ENCODE results near the gene OLIG2. TPM values are rescaled to one million over a fixed set of nuclear protein-coding genes. Genes with fewer than 3 reads are reported as not detected.

The OLIG2 gene
- total RNA-seq, 1 experiment from 2014 or later: not detected

DNA sequence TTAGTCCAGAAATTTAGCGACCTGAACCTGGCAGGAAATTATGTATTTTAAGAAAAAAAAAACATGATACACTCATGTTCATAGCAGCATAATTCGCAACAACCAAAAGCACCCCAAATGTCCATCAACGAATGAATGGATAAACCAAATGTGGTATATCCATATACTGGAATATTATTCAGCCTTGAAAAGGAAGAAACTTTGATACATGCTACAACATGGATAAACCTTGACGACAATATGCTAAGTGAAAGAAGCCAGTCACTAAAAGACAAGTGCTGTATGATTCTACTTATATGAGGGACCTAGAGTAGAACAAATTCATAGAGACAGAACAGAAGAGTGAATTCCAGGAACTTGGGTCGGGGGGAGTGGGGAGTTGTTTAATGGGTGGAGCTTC is 43.5 kb downstream of the OLIG2 start:
- Histone ChIP-seq H2AFZ (ENCODE audit: low read length) (no peak overlapping the region), H3K36me3 (ENCODE audit: insufficient read depth, low read length) (no peaks in the 10 kb centered on the region), H4K20me1 (ENCODE audit: insufficient read depth, low read depth, low read length) (no peaks in the 10 kb centered on the region), H3K79me2 (ENCODE audit: low read length) (no peaks in the 10 kb centered on the region), H3K9me3 (ENCODE audit: low read length) (peaks cover 4% of the 10 kb centered on the region), H3K27me3 (ENCODE audit: low read length) (no peaks in the 10 kb centered on the region; the same call in 1 of the 2 replicates), H3K4me3 (ENCODE audit: low read length) (no peak overlapping the region), H3K4me1 (ENCODE audit: low read length) (peaks cover 18% of the 10 kb centered on the region), H3K9me2 (replicated peaks; ENCODE audit: insufficient read depth, low read length) (no peaks in the 10 kb centered on the region), H3K27ac (ENCODE audit: low read length) (no peak overlapping the region), H3K9ac (ENCODE audit: low read length) (no peak overlapping the region), H3K4me2 (ENCODE audit: low read depth, low read length, poor library complexity, severe bottlenecking) (no peak overlapping the region)
- DNase-seq: no peak

GRCh38 chr21:33069645-33069993 is 43.9 kb downstream of the OLIG2 start:
- H3K4me3 ChIP-seq (ENCODE audit: low read length): no peak overlapping the region
- no peaks in the 10 kb centered on the region for H3K36me3 ChIP-seq (ENCODE audit: insufficient read depth, low read length)
- H3K4me1 ChIP-seq (ENCODE audit: low read length): peaks cover 18% of the 10 kb centered on the region
- no peak overlapping the region for H3K4me2 ChIP-seq (ENCODE audit: low read depth, low read length, poor library complexity, severe bottlenecking)
- H3K9ac ChIP-seq (ENCODE audit: low read length): no peak overlapping the region
- no peaks in the 10 kb centered on the region; the same call in 1 of the 2 replicates for H3K27me3 ChIP-seq (ENCODE audit: low read length)
- no peaks in the 10 kb centered on the region for H4K20me1 ChIP-seq (ENCODE audit: insufficient read depth, low read depth, low read length)
- H2AFZ ChIP-seq (ENCODE audit: low read length): no peak overlapping the region
- H3K79me2 ChIP-seq (ENCODE audit: low read length): no peaks in the 10 kb centered on the region
- DNase-seq: no peak
- peaks cover 4% of the 10 kb centered on the region for H3K9me3 ChIP-seq (ENCODE audit: low read length)
- no peak overlapping the region for H3K27ac ChIP-seq (ENCODE audit: low read length)
- H3K9me2 ChIP-seq (replicated peaks; ENCODE audit: insufficient read depth, low read length): no peaks in the 10 kb centered on the region

DNA sequence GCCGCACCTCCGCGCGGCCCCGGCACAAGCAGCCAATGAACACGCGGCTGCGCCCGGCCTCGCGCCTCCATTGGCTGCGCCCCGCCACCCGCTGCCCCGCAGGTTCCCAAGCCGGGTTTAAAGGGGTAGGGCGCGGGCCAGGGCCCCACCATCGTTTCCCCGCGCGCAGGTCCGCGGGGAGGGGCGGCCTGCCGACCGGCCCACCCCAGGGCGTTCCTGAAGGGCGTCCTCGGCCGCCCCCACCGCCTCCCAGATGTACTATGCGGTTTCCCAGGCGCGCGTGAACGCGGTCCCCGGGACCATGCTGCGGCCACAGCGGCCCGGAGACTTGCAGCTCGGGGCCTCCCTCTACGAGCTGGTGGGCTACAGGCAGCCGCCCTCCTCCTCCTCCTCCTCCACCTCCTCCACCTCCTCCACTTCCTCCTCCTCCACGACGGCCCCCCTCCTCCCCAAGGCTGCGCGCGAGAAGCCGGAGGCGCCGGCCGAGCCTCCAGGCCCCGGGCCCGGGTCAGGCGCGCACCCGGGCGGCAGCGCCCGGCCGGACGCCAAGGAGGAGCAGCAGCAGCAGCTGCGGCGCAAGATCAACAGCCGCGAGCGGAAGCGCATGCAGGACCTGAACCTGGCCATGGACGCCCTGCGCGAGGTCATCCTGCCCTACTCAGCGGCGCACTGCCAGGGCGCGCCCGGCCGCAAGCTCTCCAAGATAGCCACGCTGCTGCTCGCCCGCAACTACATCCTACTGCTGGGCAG is 44.4 kb downstream of the OLIG2 start, which contains the start of gene OLIG1:
Gene OLIG1, plus strand, starts transcription at position 148 of the 750 bp plus-strand sequence. Its CDS starts 106 bp downstream, at position 254.
- Histone ChIP-seq H3K4me3 (ENCODE audit: low read length) (no peak within 1 kb of the TSS), H3K9ac (ENCODE audit: low read length) (no peak within 1 kb of the TSS), H3K79me2 (ENCODE audit: low read length) (no peaks in the 10 kb centered on the region)

GRCh38 chr21:33070744-33070997 is 44.9 kb downstream of the OLIG2 start:
- peaks cover 4% of the 10 kb centered on the region for H3K9me3 ChIP-seq (ENCODE audit: low read length)
- no peaks in the 10 kb centered on the region; the same call in 1 of the 2 replicates for H3K27me3 ChIP-seq (ENCODE audit: low read length)

More for the DNA sequence above, 44.4 kb downstream of the OLIG2 start, which contains the start of gene OLIG1:
- peaks cover 18% of the 10 kb centered on the region for H3K4me1 ChIP-seq (ENCODE audit: low read length)
- H3K4me2 ChIP-seq (ENCODE audit: low read depth, low read length, poor library complexity, severe bottlenecking): no peak within 1 kb of the TSS
- no peaks in the 10 kb centered on the region; the same call in 1 of the 2 replicates for H3K27me3 ChIP-seq (ENCODE audit: low read length)
- DNase-seq: no peak
- no peaks in the 10 kb centered on the region for H4K20me1 ChIP-seq (ENCODE audit: insufficient read depth, low read depth, low read length)
- no peaks in the 10 kb centered on the region for H3K36me3 ChIP-seq (ENCODE audit: insufficient read depth, low read length)
- no peak within 1 kb of the TSS for H2AFZ ChIP-seq (ENCODE audit: low read length)
- no peaks in the 10 kb centered on the region for H3K9me2 ChIP-seq (replicated peaks; ENCODE audit: insufficient read depth, low read length)
- peaks cover 4% of the 10 kb centered on the region for H3K9me3 ChIP-seq (ENCODE audit: low read length)
- H3K27ac ChIP-seq (ENCODE audit: low read length): no peak within 1 kb of the TSS

DNA sequence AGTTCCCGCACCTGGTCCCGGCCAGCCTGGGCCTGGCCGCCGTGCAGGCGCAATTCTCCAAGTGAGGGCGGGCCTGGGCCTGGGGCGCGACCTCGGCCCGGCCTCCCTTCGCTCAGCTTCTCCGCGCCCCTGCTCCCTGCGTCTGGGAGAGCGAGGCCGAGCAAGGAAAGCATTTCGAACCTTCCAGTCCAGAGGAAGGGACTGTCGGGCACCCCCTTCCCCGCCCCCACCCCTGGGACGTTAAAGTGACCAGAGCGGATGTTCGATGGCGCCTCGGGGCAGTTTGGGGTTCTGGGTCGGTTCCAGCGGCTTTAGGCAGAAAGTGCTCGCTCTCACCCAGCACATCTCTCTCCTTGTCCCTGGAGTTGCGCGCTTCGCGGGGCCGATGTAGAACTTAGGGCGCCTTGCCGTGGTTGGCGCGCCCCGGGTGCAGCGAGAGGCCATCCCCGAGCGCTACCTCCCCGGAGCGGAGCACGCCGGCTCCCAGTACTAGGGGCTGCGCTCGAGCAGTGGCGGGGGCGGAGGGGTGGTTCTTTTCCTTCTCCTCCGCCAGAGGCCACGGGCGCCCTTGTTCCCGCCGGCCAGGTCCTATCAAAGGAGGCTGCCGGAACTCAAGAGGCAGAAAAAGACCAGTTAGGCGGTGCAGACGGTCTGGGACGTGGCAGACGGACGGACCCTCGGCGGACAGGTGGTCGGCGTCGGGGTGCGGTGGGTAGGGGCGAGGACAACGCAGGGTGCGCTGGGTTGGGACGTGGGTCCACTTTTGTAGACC is 45.4 kb downstream of the OLIG2 start:
- H3K4me1 ChIP-seq (ENCODE audit: low read length): peaks cover 18% of the 10 kb centered on the region
- no peak overlapping the region for H3K27ac ChIP-seq (ENCODE audit: low read length)
- no peaks in the 10 kb centered on the region; the same call in 1 of the 2 replicates for H3K27me3 ChIP-seq (ENCODE audit: low read length)
- DNase-seq: no peak
- H3K9ac ChIP-seq (ENCODE audit: low read length): no peak overlapping the region
- H3K4me2 ChIP-seq (ENCODE audit: low read depth, low read length, poor library complexity, severe bottlenecking): no peak overlapping the region
- no peak overlapping the region for H3K4me3 ChIP-seq (ENCODE audit: low read length)
- H3K9me3 ChIP-seq (ENCODE audit: low read length): peaks cover 4% of the 10 kb centered on the region
- no peaks in the 10 kb centered on the region for H3K9me2 ChIP-seq (replicated peaks; ENCODE audit: insufficient read depth, low read length)
- no peaks in the 10 kb centered on the region for H3K36me3 ChIP-seq (ENCODE audit: insufficient read depth, low read length)
- H3K79me2 ChIP-seq (ENCODE audit: low read length): no peaks in the 10 kb centered on the region
- no peaks in the 10 kb centered on the region for H4K20me1 ChIP-seq (ENCODE audit: insufficient read depth, low read depth, low read length)
- H2AFZ ChIP-seq (ENCODE audit: low read length): no peak overlapping the region

More at GRCh38 chr21:33070744-33070997, 44.9 kb downstream of the OLIG2 start:
- Histone ChIP-seq H4K20me1 (ENCODE audit: insufficient read depth, low read depth, low read length) (no peaks in the 10 kb centered on the region), H3K36me3 (ENCODE audit: insufficient read depth, low read length) (no peaks in the 10 kb centered on the region), H2AFZ (ENCODE audit: low read length) (no peak overlapping the region), H3K4me3 (ENCODE audit: low read length) (no peak overlapping the region), H3K9ac (ENCODE audit: low read length) (no peak overlapping the region), H3K27ac (ENCODE audit: low read length) (no peak overlapping the region), H3K79me2 (ENCODE audit: low read length) (no peaks in the 10 kb centered on the region), H3K4me1 (ENCODE audit: low read length) (peaks cover 18% of the 10 kb centered on the region), H3K4me2 (ENCODE audit: low read depth, low read length, poor library complexity, severe bottlenecking) (no peak overlapping the region), H3K9me2 (replicated peaks; ENCODE audit: insufficient read depth, low read length) (no peaks in the 10 kb centered on the region)
- DNase-seq: no peak

DNA sequence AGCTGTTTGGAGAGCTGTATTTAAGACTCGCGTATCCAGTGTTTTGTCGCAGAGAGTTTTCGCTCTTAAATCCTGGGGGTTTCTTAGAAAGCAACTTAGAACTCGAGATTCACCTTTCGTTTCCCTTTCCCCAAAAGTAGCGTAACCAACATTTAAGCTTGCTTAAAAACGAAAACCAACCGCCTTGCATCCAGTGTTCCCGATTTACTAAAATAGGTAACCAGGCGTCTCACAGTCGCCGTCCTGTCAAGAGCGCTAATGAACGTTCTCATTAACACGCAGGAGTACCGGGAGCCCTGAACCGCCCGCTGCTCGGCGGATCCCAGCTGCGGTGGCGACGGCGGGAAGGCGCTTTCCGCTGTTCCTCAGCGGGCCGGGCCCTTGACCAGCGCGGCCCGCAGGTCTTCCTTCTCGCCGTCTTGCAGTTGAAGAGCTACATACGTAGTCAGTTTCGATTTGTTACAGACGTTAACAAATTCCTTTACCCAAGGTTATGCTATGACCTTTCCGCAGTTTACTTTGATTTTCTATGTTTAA is 46.1 kb downstream of the OLIG2 start:
- Histone ChIP-seq H3K9ac (ENCODE audit: low read length) (no peak overlapping the region), H3K4me3 (ENCODE audit: low read length) (no peak overlapping the region), H3K27me3 (ENCODE audit: low read length) (no peaks in the 10 kb centered on the region; the same call in 1 of the 2 replicates), H3K9me3 (ENCODE audit: low read length) (peaks cover 4% of the 10 kb centered on the region), H3K27ac (ENCODE audit: low read length) (no peak overlapping the region), H3K36me3 (ENCODE audit: insufficient read depth, low read length) (no peaks in the 10 kb centered on the region), H3K9me2 (replicated peaks; ENCODE audit: insufficient read depth, low read length) (no peaks in the 10 kb centered on the region), H3K4me1 (ENCODE audit: low read length) (peaks cover 11% of the 10 kb centered on the region), H4K20me1 (ENCODE audit: insufficient read depth, low read depth, low read length) (no peaks in the 10 kb centered on the region), H2AFZ (ENCODE audit: low read length) (no peak overlapping the region), H3K79me2 (ENCODE audit: low read length) (no peaks in the 10 kb centered on the region), H3K4me2 (ENCODE audit: low read depth, low read length, poor library complexity, severe bottlenecking) (no peak overlapping the region)
- DNase-seq: no peak

DNA sequence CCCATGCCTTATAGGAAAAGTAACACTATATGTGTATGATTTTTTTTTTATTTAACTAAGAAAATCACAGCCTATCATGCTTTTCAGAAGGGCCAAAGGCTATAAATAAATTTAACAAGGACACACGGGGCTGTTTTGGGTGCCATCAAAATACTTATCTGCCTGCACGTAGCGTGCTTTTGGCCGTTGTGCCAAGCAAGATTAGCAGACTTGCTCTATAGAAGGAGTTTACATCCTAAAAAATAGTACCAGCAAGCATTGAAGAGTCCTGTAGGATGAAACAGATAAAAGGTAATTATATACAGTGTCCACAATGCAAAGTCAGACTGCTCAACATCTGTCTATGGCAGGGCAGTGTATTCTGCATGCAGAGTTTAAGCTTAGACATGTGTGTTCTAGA is 47.9 kb downstream of the OLIG2 start:
- Histone ChIP-seq H3K27me3 (ENCODE audit: low read length) (no peaks in the 10 kb centered on the region), H3K9me2 (replicated peaks; ENCODE audit: insufficient read depth, low read length) (no peaks in the 10 kb centered on the region)
- DNase-seq: no peak

GRCh38 chr21:33075128-33075527 is 49.4 kb downstream of the OLIG2 start:
- Histone ChIP-seq H3K4me3 (ENCODE audit: low read length) (no peak overlapping the region), H3K9me2 (replicated peaks; ENCODE audit: insufficient read depth, low read length) (no peaks in the 10 kb centered on the region), H3K27ac (ENCODE audit: low read length) (no peak overlapping the region), H3K79me2 (ENCODE audit: low read length) (no peaks in the 10 kb centered on the region), H2AFZ (ENCODE audit: low read length) (no peak overlapping the region), H3K9me3 (ENCODE audit: low read length) (no peaks in the 10 kb centered on the region), H3K4me2 (ENCODE audit: low read depth, low read length, poor library complexity, severe bottlenecking) (no peak overlapping the region), H4K20me1 (ENCODE audit: insufficient read depth, low read depth, low read length) (no peaks in the 10 kb centered on the region), H3K36me3 (ENCODE audit: insufficient read depth, low read length) (no peaks in the 10 kb centered on the region), H3K9ac (ENCODE audit: low read length) (no peak overlapping the region), H3K27me3 (ENCODE audit: low read length) (no peaks in the 10 kb centered on the region), H3K4me1 (ENCODE audit: low read length) (peaks cover 12% of the 10 kb centered on the region)
- no peak for DNase-seq

More for the DNA sequence above, 47.9 kb downstream of the OLIG2 start:
- H3K4me3 ChIP-seq (ENCODE audit: low read length): no peak overlapping the region
- no peaks in the 10 kb centered on the region for H4K20me1 ChIP-seq (ENCODE audit: insufficient read depth, low read depth, low read length)
- peaks cover 4% of the 10 kb centered on the region for H3K9me3 ChIP-seq (ENCODE audit: low read length)
- no peak overlapping the region for H3K9ac ChIP-seq (ENCODE audit: low read length)
- no peaks in the 10 kb centered on the region for H3K36me3 ChIP-seq (ENCODE audit: insufficient read depth, low read length)
- no peak overlapping the region for H3K4me2 ChIP-seq (ENCODE audit: low read depth, low read length, poor library complexity, severe bottlenecking)
- H3K27ac ChIP-seq (ENCODE audit: low read length): no peak overlapping the region
- no peak overlapping the region for H2AFZ ChIP-seq (ENCODE audit: low read length)
- peaks cover 1% of the 10 kb centered on the region; the same call in 1 of the 2 replicates for H3K4me1 ChIP-seq (ENCODE audit: low read length)
- no peaks in the 10 kb centered on the region for H3K79me2 ChIP-seq (ENCODE audit: low read length)

All from Karpas-422 (cell line).